Ishikawa (cell line): ENCODE data around the gene CNN2.

Experiments
- EGR1 ChIP-seq: IDR thresholded peaks from 2 replicates; pipeline ENCODE4 v1.6.1; 2012
- FOXM1 ChIP-seq: IDR thresholded peaks from 2 replicates; pipeline ENCODE4 v1.6.1; 2012; ENCODE audit warnings: low read depth, borderline replicate concordance
- NFIC ChIP-seq: IDR thresholded peaks from 2 replicates; pipeline ENCODE4 v1.6.1; 2012
- TCF12 ChIP-seq: IDR thresholded peaks from 2 replicates; pipeline ENCODE4 v1.6.1; 2012; ENCODE audit warnings: low read depth
- YY1 ChIP-seq: IDR thresholded peaks from 2 replicates; pipeline ENCODE4 v1.6.1; 2012; ENCODE audit warnings: low read depth
- TF ChIP-seq, protein P1 (sequence below): IDR thresholded peaks from 2 replicates; pipeline ENCODE4 v1.6.1; 2012; ENCODE audit warnings: low read depth, mild to moderate bottlenecking

DNA sequence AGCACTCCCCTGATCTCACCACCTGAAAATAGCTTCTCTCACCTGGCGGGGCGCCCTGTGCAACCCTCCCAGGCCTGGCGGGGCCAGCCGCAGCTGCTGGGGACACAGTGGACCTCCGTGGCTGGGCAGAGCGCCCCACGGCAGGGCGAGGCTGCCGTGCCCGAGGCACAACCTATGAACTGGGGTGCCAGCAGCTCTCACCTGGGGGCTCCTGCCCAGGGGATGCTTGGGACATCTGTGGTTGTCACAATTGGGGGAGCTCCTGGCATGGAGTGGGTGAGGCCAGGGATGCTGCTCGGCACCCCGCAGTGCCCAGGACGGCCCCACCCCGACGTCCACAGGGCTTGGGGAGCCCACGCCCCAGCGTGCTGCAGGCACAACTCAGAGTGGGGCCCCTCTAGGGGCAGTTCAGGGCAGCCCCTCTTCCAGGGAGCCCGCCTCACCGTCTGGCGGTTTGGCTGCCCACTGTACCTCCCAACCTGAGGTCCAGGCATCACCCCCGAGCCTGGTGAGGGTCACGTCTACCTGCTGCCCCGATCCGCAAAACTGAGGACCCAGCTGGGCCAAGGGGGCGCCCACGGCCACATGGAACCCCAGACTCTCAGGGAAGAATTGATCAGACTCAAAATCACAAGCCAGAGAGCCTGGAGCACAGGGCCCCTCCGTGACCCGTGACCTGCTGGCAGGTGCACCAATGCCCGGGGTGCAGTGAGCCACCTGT, 11.2 kb upstream of the CNN2 start:
- TF ChIP-seq FOXM1 (no peak), YY1 (no peak), NFIC (no peak), EGR1 (no peak), TCF12 (no peak)
- TF ChIP-seq, protein P1, sequence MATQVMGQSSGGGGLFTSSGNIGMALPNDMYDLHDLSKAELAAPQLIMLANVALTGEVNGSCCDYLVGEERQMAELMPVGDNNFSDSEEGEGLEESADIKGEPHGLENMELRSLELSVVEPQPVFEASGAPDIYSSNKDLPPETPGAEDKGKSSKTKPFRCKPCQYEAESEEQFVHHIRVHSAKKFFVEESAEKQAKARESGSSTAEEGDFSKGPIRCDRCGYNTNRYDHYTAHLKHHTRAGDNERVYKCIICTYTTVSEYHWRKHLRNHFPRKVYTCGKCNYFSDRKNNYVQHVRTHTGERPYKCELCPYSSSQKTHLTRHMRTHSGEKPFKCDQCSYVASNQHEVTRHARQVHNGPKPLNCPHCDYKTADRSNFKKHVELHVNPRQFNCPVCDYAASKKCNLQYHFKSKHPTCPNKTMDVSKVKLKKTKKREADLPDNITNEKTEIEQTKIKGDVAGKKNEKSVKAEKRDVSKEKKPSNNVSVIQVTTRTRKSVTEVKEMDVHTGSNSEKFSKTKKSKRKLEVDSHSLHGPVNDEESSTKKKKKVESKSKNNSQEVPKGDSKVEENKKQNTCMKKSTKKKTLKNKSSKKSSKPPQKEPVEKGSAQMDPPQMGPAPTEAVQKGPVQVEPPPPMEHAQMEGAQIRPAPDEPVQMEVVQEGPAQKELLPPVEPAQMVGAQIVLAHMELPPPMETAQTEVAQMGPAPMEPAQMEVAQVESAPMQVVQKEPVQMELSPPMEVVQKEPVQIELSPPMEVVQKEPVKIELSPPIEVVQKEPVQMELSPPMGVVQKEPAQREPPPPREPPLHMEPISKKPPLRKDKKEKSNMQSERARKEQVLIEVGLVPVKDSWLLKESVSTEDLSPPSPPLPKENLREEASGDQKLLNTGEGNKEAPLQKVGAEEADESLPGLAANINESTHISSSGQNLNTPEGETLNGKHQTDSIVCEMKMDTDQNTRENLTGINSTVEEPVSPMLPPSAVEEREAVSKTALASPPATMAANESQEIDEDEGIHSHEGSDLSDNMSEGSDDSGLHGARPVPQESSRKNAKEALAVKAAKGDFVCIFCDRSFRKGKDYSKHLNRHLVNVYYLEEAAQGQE: no peak
